ENCODE measurements around the gene MRPS11.
"Not testable (repeated sequence)": the region's sequence is repeated elsewhere in the genome, so short reads cannot be mapped to it uniquely, and the experiment has no call there.

MRPS11 gene

GRCh38 chr15:88497109-88497765, 29.7 kb downstream of the MRPS11 start:
- DNase-seq, result no peak

DNA sequence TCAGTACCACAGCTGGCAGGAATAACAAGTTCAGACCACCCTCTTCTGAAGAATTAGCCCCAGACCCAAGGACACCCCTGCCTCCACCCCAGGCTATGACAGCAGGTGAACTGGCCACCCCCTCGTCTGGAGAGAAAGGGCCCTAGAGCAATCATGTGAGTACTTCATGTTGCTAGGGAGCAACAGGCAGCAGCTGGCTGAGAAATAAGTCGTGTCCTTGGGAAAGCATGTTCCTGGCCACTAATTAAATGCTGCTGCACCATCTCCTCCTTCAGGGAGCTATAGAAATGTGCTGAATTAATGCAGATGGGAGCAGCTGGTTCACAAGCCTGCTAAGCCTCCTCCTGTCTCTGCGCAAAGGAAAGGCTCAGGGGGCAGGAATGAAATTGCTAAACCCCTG, 31.5 kb downstream of the MRPS11 start:
- no peak for DNase-seq

DNA sequence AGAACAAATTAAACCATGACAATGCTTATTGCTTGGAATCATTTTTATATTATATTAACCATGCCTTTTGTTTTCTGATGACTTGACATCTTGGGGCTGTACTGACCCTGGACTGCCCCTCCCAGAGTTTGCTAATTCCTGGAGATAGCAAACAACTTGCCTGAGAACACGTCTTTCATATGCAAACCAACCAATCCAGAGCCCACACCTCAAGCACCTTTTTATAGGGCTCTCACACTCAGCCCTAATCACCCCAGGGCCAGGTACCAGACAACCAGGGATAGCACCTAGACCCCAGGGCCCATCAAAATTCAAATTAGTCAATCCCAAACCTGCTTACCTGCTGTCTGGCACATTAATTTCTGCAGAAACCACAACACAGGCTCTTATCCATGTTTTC, 36.9 kb downstream of the MRPS11 start:
- DNase-seq, result no peak

DNA sequence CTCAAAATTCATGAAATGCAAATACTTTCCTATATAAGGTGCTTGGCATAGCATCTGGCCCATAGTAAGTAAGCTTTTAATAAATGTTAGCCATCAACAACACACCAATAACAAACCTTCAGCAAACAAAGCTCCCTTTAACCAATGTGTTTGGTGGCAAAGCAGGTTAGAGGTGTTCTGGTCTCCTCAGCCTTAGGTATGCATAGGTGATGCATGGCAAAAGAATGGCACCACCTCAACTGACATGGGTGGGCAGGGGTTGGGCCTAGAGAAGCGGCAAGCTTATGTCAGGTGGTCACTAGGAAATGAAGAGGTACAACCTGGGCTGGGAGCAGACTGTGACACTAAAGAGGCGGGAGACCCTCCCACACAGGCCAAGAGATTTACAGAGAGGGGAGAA, 38.2 kb downstream of the MRPS11 start:
- DNase-seq, result no peak

- no peak for DNase-seq
These were observed 39.1 kb downstream of the MRPS11 start for GRCh38 chr15:88506628-88507027.

GRCh38 chr15:88509321-88509720, 41.8 kb downstream of the MRPS11 start:
- no peak for DNase-seq

- DNase-seq, result no peak
These were observed 42.5 kb downstream of the MRPS11 start for GRCh38 chr15:88509964-88510363.

DNA sequence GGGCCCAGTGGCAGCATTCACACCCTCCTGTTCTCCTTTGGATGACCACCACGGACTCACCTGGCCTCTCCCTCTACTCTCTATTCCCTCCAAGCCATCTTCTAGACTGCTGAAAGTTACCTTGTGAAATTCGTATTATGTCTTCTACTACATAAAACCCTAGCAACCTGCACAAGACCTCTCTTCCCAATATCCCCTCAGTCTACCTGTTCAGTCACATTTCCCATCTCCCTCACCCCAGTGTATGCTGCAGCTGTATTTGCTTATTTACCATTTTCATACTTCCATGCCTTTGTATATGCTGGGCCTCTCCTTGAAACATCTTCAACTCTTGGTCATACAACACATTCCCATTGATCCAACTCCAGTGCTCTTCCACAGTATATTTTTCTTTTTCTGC, 43.7 kb downstream of the MRPS11 start:
- DNase-seq, result no peak

DNA sequence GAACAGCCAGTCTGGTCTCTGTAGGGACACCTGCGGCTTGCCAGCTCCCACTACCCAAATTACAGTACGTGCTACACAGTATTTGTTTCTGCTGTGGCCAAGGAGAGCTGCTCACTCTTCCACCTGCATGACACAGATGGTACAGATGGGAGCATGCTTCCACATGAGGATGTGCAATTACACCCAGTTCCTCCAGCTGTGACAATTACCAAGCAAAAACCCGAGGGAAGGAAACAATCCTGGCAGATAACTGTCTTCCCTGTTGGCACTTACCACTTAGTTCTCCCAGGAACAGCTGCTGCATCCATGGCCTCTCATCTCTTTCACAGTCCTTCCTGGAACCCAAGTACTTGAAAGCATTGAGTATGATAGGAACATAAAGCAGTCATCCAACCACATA, 44.6 kb downstream of the MRPS11 start:
- DNase-seq, result no peak

- no peak for DNase-seq
These were observed 45.1 kb downstream of the MRPS11 start for GRCh38 chr15:88512601-88513000.

DNA sequence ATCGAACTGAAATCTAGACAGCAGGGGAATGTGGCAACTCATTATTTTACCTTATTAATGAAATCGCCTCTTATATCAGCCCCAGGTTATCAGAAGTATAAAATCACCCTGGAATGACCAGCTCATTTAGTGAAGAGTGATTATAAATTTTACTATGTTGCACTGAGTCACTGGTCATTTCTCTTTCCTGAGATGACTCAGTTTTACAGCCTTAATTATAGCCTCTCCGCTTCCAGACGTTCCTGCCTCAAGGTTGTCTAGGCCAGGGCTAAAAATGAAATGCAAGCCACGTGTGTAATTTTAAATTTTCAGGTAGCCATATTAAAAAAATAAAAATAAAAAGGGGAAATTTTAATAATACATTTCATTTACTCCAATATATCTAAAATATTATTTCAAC, 45.7 kb downstream of the MRPS11 start:
- DNase-seq, result no peak

DNA sequence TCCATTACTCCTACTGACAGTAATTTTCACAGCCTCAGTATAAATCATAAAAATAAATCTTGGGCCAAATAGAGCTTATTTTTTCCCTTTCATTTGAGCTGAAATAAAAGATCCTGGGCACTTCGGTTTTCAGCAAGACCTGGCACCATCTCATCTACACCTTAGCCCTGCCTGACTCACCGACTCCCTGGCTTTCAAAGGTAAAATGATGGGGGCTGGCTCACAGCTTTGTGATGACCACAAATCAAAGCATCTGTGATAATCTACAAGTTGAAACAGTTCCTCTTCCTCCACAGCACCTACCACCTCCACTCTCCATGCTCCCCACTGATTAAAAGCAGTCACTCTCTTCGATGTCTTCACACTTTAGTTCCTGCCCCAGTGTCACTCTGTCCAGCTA, 51.4 kb downstream of the MRPS11 start:
- no peak for DNase-seq

GRCh38 chr15:88524094-88524493, 56.6 kb downstream of the MRPS11 start:
- not testable (repeated sequence) for DNase-seq

DNA sequence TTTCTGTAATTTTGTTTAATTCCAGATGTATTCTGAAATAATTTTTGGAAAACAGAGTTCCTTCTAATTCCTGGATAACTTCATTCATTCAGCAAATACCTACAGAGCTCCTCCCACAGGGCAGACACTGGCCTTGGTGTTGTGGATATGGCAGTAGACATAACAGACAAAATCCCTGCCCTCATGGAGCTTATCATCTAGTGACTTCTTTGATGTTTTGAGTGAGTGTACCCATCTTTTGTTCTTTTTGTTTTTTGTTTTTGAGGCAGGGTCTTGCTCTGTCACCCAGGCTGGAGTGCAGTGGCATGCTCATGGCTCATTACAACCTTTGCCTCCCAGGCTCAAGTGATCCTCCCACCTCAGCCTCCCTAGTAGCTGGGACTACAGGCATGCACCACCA, 57.9 kb downstream of the MRPS11 start:
- DNase-seq, result no peak

GRCh38 chr15:88526247-88526879, 58.9 kb downstream of the MRPS11 start:
- DNase-seq, result no peak

DNA sequence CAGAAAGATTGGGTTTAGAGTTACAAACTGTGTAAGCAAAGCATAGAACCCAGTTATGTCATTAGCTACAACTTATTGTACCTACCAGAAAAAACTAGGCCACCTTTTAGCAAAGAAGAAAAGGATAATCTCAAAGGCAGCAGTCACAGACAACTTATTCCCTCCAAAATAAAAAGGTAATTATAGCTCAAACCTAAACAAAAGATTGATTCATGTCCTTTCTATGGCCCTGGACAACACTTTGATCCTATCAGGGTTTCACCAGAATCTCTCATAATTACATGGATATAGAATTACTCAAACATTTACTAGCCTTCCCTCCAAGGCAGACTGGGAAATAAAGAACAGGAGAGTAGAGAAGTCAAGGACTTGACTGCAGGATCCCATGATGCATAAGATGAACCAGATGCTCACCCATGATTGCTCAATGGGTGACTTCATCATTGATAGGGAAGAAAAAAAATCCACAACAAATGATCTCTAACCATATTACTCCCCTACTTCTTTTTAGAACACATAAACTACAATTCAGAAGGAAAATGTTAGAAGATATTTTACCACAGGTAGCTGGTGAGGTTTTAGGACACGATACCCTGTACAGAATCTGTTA, 61.6 kb downstream of the MRPS11 start:
- DNase-seq, result no peak

Measured in NCI-H2029 (cell line).